Mesothelial cell of epicardium (in vitro differentiated cells): Measurements from ENCODE around the gene ORMDL2. TPM values are rescaled to one million over a fixed set of nuclear protein-coding genes. Genes with fewer than 3 reads are reported as not detected.

Source experiments
- DNase-seq, 2 experiments: peaks; one replicate each; pipeline ENCODE4 v3.0.0; 2021; ENCODE audit warnings: low spot score in 2 of 2; ENCODE audit not compliant: unreplicated experiment in 2 of 2
- H3K27ac Mint-ChIP-seq: 2 replicates; pipeline ENCODE4 v1.8.0; 2021; ENCODE audit warnings: mixed read lengths
- H3K27me3 Mint-ChIP-seq: 2 replicates; pipeline ENCODE4 v1.8.0; 2021; ENCODE audit warnings: low read depth, mixed read lengths
- H3K36me3 Mint-ChIP-seq: 2 replicates; pipeline ENCODE4 v1.8.0; 2021; ENCODE audit warnings: mixed read lengths
- H3K4me1 Mint-ChIP-seq: 2 replicates; pipeline ENCODE4 v1.8.0; 2021; ENCODE audit warnings: mixed read lengths
- H3K4me3 Mint-ChIP-seq: 2 replicates; pipeline ENCODE4 v1.8.0; 2021; ENCODE audit warnings: mild to moderate bottlenecking, moderate library complexity, mixed read lengths
- H3K9me3 Mint-ChIP-seq: 2 replicates; pipeline ENCODE4 v1.8.0; 2021; ENCODE audit warnings: mixed read lengths
- total RNA-seq: library from RNA; stranded (reverse); gene quantifications from 3 replicates; pipeline ENCODE4 v1.2.1, GENCODE V29; 2021
- TF ChIP-seq, protein P1 (sequence below): fragments of 200-600 bp; sonication (generic); IDR thresholded peaks from one replicate; pipeline ENCODE4 v1.5.0; 2021; ENCODE audit warnings: antibody characterized with exemption; ENCODE audit not compliant: unreplicated experiment

ORMDL2 gene
- total RNA-seq, 1 donor from 2014 or later = 26.3 TPM

DNA sequence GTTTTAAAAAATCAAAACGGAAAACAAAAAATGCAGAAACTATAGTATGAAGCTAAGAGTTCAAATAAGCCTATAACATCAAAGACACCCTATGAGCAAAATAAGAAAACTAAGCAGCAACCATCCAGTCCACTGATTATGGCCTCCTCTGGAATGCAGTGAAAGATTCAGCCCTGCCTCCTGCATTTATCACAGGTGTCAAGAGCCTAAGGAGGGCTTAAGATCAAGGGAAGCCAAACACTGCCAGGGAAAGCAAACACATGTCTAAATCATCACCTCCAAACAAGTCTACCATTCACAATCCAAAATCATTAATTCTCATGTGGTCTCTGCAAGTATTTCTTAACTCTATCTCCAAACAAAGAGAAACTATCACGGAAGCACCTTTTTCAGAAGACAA lies 28.7 kb upstream of the ORMDL2 start:
- Mint-ChIP-seq H3K9me3 (no peaks in the 10 kb centered on the region), H3K27ac (peak overlapping the region; percentile 63), H3K4me3 (no peak overlapping the region), H3K4me1 (peaks cover 7% of the 10 kb centered on the region), H3K36me3 (peaks cover 46% of the 10 kb centered on the region), H3K27me3 (no peaks in the 10 kb centered on the region)
- TF ChIP-seq, protein P1, sequence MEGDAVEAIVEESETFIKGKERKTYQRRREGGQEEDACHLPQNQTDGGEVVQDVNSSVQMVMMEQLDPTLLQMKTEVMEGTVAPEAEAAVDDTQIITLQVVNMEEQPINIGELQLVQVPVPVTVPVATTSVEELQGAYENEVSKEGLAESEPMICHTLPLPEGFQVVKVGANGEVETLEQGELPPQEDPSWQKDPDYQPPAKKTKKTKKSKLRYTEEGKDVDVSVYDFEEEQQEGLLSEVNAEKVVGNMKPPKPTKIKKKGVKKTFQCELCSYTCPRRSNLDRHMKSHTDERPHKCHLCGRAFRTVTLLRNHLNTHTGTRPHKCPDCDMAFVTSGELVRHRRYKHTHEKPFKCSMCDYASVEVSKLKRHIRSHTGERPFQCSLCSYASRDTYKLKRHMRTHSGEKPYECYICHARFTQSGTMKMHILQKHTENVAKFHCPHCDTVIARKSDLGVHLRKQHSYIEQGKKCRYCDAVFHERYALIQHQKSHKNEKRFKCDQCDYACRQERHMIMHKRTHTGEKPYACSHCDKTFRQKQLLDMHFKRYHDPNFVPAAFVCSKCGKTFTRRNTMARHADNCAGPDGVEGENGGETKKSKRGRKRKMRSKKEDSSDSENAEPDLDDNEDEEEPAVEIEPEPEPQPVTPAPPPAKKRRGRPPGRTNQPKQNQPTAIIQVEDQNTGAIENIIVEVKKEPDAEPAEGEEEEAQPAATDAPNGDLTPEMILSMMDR = no peak
- no peak for DNase-seq

DNA sequence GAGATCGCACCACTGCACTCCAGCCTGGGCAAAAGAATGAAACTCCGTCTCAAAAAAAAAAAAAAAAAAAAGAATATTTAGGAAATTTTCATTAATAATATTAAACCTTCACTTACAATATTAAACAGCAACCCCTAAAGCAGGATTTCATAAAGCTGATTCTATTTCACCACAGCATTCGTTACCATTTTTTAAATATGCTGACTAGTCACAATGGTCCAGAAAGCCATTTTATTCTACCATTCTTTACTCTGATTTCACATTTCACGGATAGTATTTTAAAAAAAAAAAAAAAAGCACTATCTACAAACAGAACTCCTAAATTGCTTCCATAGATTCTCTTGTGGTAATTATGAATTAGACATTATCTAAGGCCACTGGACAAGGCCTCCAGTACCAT lies 27.9 kb upstream of the ORMDL2 start:
- Mint-ChIP-seq H3K27me3 (no peaks in the 10 kb centered on the region), H3K36me3 (peaks cover 47% of the 10 kb centered on the region), H3K9me3 (no peaks in the 10 kb centered on the region), H3K4me1 (peaks cover 7% of the 10 kb centered on the region), H3K4me3 (no peak overlapping the region), H3K27ac (no peak overlapping the region)
- no peak for DNase-seq
- TF ChIP-seq, protein P1 = no peak

DNA sequence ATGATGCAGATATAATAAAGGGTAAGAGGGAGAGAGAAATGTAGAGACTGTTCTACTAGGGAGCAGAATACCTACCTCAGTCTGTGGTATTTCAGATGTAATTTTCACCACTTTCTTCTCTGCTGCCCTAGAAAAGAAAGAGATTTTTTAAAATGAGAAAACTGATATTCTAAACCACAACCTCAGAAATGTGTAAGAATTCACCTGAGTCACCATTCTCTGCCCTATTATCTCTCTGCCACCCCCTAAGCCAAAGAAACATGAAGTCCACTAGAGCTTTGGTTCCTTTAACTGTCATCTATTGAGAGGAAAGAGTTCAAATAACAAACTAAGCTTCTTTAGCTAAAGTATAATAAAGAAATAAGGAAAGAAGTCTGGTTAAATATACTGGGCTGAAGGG lies 21.9 kb upstream of the ORMDL2 start:
- H3K27me3 Mint-ChIP-seq = no peaks in the 10 kb centered on the region
- no peaks in the 10 kb centered on the region for H3K9me3 Mint-ChIP-seq
- DNase-seq = no peak
- TF ChIP-seq, protein P1 = no peak
- H3K4me1 Mint-ChIP-seq = no peaks in the 10 kb centered on the region
- H3K36me3 Mint-ChIP-seq = peaks cover 31% of the 10 kb centered on the region
- H3K27ac Mint-ChIP-seq = no peak overlapping the region
- H3K4me3 Mint-ChIP-seq = no peak overlapping the region

DNA sequence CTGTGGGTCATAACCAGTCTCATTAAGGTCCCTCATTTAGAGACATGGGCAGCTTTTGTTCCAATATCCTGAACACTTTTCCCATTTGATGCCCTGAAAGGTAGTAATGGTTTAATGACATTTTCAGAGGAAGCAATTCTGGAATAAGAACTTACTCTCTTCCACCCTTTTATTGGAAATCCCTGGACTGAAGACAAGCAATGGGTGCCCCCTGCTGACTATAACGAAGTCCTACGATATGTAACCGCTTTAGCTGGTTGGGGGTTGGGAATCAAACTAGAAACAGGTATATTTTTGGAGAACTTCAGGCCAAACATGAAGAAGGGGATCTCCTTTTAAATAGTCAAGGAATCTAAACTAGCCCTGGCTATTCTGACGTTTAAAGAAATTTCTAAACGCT lies 20.8 kb upstream of the ORMDL2 start:
- Mint-ChIP-seq H3K36me3 (peaks cover 28% of the 10 kb centered on the region), H3K9me3 (no peaks in the 10 kb centered on the region)
- no peak for DNase-seq

DNA sequence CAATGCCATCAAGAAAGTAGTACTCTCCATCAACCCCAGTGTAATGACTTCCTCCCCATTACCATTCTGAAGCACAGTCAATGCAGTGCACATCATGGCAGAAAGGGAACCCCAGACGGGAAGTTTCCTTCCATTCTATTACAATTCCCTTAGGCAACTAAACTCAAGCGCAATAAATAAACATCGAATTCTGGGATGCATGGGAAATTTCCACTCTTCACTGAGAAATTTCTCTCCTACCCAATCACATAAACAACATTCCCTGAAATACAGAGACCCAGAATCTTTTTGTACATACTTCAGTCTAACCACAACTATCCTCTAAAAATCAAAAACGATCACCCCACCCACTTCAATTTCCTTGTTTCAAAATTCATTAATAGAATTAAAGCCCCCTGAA lies 20.3 kb upstream of the ORMDL2 start:
- Mint-ChIP-seq H3K9me3 (no peaks in the 10 kb centered on the region), H3K4me3 (no peak overlapping the region), H3K36me3 (peaks cover 26% of the 10 kb centered on the region), H3K4me1 (no peaks in the 10 kb centered on the region), H3K27me3 (no peaks in the 10 kb centered on the region), H3K27ac (no peak overlapping the region)
- no peak for DNase-seq
- TF ChIP-seq, protein P1 = no peak

More for the DNA sequence above, 20.8 kb upstream of the ORMDL2 start:
- Mint-ChIP-seq H3K4me3 (no peak overlapping the region), H3K27me3 (no peaks in the 10 kb centered on the region), H3K27ac (no peak overlapping the region), H3K4me1 (no peaks in the 10 kb centered on the region)
- TF ChIP-seq, protein P1 = peak; percentile 36

DNA sequence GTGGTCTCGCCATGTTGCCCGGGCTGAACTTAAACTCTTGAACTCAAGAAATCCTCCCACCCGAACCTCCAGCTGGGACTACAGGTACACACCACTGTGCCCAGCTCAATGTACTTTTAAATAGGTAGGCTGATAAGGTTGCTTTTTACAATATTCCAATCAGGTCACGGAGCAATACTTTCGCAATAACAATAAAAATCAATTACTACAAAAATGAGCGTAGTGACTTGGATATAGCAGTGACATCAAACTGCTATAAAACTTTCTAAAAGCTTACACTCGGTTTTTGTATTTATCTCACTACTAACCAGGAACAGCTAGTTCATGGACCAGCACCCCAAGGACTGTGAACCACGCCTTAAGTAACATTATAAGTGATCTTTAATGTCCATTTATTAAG lies 10.9 kb upstream of the ORMDL2 start:
- Mint-ChIP-seq H3K27me3 (no peaks in the 10 kb centered on the region), H3K9me3 (no peaks in the 10 kb centered on the region), H3K27ac (no peak overlapping the region), H3K4me3 (no peak overlapping the region), H3K4me1 (peaks cover 5% of the 10 kb centered on the region), H3K36me3 (peaks cover 11% of the 10 kb centered on the region)
- no peak for DNase-seq
- TF ChIP-seq, protein P1 = no peak
